ENCODE results near the gene HCFC1R1.

DNA sequence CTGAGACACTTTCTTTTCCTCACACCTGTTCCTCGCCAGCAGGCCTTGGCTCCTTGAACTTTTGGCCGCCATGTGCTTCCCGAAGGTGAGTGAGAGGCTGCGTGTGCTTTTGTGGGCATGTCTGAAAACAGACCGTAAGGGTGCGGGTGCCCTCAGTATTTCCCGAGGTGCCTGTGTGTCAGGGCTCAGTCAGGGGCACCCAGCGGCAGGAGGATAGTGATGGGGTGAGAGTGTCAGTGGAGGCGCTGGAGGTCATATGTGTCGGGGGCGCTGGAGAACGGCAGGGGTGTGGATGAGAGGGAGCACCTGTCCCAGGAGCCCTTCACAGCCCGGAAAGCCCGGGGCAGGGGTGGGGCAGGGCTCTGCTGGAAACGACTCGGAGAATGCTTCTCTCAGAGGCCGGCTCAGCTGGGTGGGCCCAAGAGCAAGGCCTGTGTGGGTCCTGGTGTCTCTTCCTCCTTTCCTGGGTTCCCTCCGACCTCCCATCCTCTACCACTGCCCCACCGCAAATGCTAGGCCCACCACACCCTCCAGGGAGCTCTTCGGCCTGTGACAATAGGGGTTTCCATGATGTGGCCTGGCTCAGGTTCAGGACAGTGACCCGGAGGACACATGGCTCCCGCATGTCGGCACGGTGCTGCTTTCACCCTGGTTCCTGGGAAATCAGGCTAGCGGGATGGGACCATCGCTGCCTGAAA lies 42.1 kb upstream of the HCFC1R1 start:
- TF ChIP-seq EZH2 (IDR thresholded peaks at IDR 0.05; ENCODE audit: insufficient read depth, low read length), result no peak
- TF ChIP-seq, protein P1, sequence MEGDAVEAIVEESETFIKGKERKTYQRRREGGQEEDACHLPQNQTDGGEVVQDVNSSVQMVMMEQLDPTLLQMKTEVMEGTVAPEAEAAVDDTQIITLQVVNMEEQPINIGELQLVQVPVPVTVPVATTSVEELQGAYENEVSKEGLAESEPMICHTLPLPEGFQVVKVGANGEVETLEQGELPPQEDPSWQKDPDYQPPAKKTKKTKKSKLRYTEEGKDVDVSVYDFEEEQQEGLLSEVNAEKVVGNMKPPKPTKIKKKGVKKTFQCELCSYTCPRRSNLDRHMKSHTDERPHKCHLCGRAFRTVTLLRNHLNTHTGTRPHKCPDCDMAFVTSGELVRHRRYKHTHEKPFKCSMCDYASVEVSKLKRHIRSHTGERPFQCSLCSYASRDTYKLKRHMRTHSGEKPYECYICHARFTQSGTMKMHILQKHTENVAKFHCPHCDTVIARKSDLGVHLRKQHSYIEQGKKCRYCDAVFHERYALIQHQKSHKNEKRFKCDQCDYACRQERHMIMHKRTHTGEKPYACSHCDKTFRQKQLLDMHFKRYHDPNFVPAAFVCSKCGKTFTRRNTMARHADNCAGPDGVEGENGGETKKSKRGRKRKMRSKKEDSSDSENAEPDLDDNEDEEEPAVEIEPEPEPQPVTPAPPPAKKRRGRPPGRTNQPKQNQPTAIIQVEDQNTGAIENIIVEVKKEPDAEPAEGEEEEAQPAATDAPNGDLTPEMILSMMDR (IDR thresholded peaks at IDR 0.05; ENCODE audit: insufficient read depth, low read depth, low read length), result no peak
